ENCODE data around the gene ANGPTL7.

Gene ANGPTL7

DNA sequence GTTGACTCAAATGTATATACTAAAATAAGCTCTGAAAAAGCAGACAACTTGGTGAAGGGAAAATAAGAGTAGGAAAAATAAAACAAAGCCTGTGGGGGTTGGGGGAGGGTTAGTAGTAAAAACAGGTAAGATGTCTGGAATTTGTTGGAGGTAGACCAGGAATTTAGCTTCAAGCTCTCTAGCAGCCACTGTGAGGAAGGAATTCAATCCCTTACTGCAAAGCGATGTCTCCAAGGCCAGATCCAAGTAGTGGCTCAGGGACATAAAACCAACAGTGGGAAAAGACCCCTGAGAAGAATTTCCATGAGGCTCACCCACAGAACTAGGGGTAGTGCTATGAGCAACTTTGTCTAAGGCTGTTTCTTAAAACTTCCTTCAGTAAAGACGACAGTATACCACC lies 7.8 kb downstream of the ANGPTL7 start:
- H3K9me3 ChIP-seq, result no peaks in the 10 kb centered on the region
- TF ChIP-seq, protein P1, sequence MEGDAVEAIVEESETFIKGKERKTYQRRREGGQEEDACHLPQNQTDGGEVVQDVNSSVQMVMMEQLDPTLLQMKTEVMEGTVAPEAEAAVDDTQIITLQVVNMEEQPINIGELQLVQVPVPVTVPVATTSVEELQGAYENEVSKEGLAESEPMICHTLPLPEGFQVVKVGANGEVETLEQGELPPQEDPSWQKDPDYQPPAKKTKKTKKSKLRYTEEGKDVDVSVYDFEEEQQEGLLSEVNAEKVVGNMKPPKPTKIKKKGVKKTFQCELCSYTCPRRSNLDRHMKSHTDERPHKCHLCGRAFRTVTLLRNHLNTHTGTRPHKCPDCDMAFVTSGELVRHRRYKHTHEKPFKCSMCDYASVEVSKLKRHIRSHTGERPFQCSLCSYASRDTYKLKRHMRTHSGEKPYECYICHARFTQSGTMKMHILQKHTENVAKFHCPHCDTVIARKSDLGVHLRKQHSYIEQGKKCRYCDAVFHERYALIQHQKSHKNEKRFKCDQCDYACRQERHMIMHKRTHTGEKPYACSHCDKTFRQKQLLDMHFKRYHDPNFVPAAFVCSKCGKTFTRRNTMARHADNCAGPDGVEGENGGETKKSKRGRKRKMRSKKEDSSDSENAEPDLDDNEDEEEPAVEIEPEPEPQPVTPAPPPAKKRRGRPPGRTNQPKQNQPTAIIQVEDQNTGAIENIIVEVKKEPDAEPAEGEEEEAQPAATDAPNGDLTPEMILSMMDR (IDR thresholded peaks at IDR 0.05), result no peak
- intact Hi-C loops (cut with DNase I; ENCODE audit: low total_unique reads), result no loop called here
- no peak overlapping the region for H3K4me3 ChIP-seq
- no peaks in the 10 kb centered on the region for H3K27me3 ChIP-seq
- peaks cover 69 to 96% (median 74%) of the 10 kb centered on the region in 3 donors for H3K36me3 ChIP-seq
- no peaks in the 10 kb centered on the region for H3K4me1 ChIP-seq
- no peak for DNase-seq
- H3K27ac ChIP-seq, result no peak overlapping the region

GRCh38 chr1:11197359-11197758 lies 8.2 kb downstream of the ANGPTL7 start:
- Histone ChIP-seq H3K4me3 (no peak overlapping the region), H3K4me1 (no peaks in the 10 kb centered on the region), H3K36me3 (peaks cover 73 to 95% (median 75%) of the 10 kb centered on the region in 3 donors), H3K9me3 (no peaks in the 10 kb centered on the region), H3K27me3 (no peaks in the 10 kb centered on the region), H3K27ac (no peak overlapping the region)
- intact Hi-C loops (cut with DNase I; ENCODE audit: low total_unique reads), result no loop called here
- no peak for DNase-seq
- TF ChIP-seq, protein P1 (IDR thresholded peaks at IDR 0.05), result no peak

DNA sequence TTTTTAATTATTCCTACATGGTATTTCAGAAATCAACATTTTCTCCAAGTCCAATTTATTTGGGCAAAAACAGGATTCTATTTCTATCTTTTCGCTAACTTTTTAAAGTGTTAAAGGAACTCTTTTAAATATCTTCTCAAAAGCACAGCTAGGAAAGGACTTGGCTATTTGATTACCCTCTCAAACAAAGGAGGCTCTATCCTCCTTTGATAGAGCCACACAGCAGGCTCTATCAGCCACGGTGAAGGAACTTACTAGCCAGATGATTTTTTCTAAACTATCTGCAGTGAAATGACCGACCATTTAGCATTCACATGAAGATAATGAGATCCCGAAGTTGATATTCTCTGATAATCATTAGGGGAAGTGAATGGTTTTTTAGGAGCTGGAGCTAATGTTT lies 9.1 kb downstream of the ANGPTL7 start:
- Histone ChIP-seq H3K36me3 (peaks cover 75 to 95% (median 79%) of the 10 kb centered on the region in 3 donors), H3K27me3 (no peaks in the 10 kb centered on the region), H3K4me3 (no peak overlapping the region), H3K27ac (no peak overlapping the region), H3K9me3 (no peaks in the 10 kb centered on the region), H3K4me1 (no peaks in the 10 kb centered on the region)
- TF ChIP-seq, protein P1 (IDR thresholded peaks at IDR 0.05), result no peak
- DNase-seq, result no peak
- intact Hi-C loops (cut with DNase I; ENCODE audit: low total_unique reads), result no loop called here

DNA sequence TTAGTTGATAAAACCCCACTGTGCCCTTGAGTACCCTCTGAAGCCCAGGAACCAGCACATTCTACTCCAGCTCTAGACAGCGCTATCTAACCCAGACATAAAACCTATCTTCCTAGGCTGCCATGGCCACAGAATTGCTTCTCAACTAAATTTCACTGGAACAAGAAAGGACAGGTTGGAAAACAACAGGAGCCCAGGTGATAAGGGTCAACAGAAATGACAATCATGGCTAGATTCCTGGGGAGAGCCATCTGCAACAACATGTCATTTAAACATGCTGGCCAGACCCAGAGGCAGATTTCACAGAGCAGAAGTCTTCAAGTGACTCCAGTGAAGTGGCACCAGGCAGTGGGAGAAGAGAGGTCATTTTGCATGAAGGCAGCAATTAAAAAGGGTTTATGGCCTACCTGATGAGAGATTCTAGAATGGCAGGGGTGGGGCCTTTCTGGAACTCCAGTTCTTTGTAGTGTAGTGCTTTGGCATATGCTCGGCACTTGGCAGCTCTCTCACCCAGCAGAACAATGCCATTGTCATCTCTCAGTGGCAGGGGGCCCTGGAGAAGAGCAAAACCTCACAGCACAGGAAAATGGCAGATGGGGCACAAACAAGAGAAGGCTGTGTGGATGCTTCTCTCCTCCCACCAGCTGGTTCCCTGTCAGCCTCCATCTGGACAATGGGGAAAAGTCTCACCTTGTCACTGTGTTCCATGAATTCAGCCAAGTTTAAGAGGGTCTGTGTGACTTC lies 9.9 kb downstream of the ANGPTL7 start:
- H3K27ac ChIP-seq, result no peak overlapping the region
- TF ChIP-seq, protein P1 (IDR thresholded peaks at IDR 0.05), result no peak

GRCh38 chr1:11204396-11205190 lies 15.4 kb downstream of the ANGPTL7 start:
- Histone ChIP-seq H3K27me3 (no peaks in the 10 kb centered on the region), H3K27ac (no peak overlapping the region), H3K4me3 (no peak overlapping the region), H3K36me3 (peaks cover 60 to 93% (median 73%) of the 10 kb centered on the region in 3 donors), H3K9me3 (no peaks in the 10 kb centered on the region), H3K4me1 (peaks cover 0 to 18% (median 2%) of the 10 kb centered on the region in 4 donors)
- intact Hi-C loops (cut with DNase I; ENCODE audit: low total_unique reads), result no loop called here
- TF ChIP-seq, protein P1 (IDR thresholded peaks at IDR 0.05), result no peak
- no peak for DNase-seq

More for the DNA sequence above, 9.9 kb downstream of the ANGPTL7 start:
- H3K36me3 ChIP-seq, result peaks cover 76 to 95% (median 78%) of the 10 kb centered on the region in 3 donors
- intact Hi-C loops (cut with DNase I; ENCODE audit: low total_unique reads), result no loop called here
- no peaks in the 10 kb centered on the region for H3K27me3 ChIP-seq
- no peaks in the 10 kb centered on the region for H3K9me3 ChIP-seq
- DNase-seq, result no peak
- H3K4me3 ChIP-seq, result no peak overlapping the region
- H3K4me1 ChIP-seq, result no peaks in the 10 kb centered on the region
